GM18909 (cell line): ENCODE results near the gene ATP8A2.
"Not testable (repeated sequence)": the region's sequence is repeated elsewhere in the genome, so short reads cannot be mapped to it uniquely, and the experiment has no call there.

Experiments used
- ATAC-seq: cut with Tn5 transposase; IDR thresholded peaks from one replicate; pipeline ENCODE4 v1.9.1; 2021; ENCODE audit warnings: mild to moderate bottlenecking; ENCODE audit not compliant: unreplicated experiment, poor library complexity

ATP8A2 gene

DNA sequence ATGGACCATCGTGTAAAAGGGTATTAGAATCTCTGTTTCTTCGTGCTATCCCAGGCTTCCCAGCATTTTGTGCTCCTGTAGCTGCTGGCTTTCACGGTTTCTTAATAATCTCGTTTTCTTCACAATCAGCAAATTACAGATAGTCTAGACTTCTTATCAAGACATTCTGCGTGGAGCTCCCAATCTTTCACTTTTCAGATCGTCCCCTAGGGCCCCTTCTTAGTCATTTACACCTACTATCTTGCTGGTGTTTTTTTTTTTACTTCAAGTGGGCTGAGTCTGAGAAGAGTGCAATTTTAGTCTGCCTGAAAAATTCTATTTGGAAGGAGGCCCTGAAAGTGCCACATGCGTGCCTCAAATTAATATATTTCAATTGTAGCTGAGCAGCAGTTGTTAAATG lies 404.9 kb downstream of the ATP8A2 start:
- ATAC-seq: no peak

DNA sequence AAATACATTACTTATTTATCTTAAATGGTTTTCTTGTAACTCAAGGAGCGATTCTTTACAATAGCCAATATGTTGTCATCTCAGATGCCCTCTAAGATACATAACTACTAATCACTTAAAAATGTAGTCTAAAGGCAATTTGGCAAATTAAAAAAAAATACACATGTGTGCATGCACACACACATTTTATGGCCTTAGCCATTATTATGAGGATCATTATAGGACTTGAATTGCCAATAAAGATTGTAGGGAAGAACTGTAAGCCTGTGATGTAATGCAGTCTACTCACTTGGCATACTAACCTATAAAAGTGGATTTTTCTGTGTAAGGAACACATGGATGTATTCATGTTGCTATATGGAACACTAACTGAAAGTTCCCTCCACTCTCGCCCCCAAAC lies 405.7 kb downstream of the ATP8A2 start:
- no peak for ATAC-seq

- no peak for ATAC-seq
Observed at GRCh38 chr13:25778365-25778764, 406.6 kb downstream of the ATP8A2 start.

DNA sequence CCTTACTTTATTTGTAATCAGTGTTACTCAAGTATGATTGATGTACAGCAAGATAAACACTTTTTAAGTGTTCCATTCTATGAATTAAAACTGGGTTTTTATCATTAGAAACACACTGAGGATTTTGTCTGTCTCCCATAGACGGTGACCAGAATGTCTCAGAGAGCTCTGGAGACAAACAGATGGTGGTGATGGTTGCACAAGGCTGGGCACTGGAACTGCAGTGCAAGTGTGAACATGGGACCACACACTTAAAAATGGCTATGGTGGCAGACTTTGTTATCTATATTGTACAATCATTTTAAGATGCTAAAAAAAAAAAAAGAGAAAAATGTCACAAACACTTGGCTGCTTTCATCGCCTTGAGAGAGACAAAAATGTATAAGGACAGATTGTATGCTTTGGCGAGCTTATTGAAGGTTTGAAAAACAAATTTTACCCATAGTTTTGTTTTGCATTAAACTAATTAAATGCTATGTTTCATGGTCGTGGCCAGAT lies 407.1 kb downstream of the ATP8A2 start:
- ATAC-seq: no peak

- ATAC-seq: no peak
Observed at GRCh38 chr13:25783076-25783475, 411.3 kb downstream of the ATP8A2 start.

GRCh38 chr13:25783601-25784024 lies 411.8 kb downstream of the ATP8A2 start:
- ATAC-seq: no peak

- ATAC-seq: no peak
Observed at GRCh38 chr13:25784119-25784518, 412.3 kb downstream of the ATP8A2 start.

GRCh38 chr13:25790137-25790536 lies 418.4 kb downstream of the ATP8A2 start:
- ATAC-seq: not testable (repeated sequence)

GRCh38 chr13:25795277-25795676 lies 423.5 kb downstream of the ATP8A2 start:
- ATAC-seq: no peak

DNA sequence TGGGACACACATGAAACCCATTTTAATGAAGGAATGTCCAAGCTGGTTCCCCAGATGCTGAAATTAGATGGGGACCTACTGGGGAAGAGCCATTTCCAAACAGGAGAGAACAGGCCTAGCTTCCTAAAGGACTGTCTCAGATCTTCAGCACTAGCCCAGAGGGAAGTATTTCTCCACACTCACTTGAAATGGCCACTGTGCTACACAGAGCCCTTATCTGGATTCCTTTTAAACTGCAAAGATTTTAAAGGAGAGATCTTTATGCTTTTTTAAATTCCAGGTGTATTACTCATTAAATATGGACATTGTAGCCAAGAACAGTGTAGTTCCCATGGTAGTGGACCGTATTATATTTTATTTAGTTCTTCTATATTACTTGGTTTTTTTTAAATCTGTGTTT lies 424.7 kb downstream of the ATP8A2 start:
- no peak for ATAC-seq

GRCh38 chr13:25798998-25799397 lies 427.2 kb downstream of the ATP8A2 start:
- no peak for ATAC-seq

GRCh38 chr13:25800523-25800922 lies 428.7 kb downstream of the ATP8A2 start:
- no peak for ATAC-seq

DNA sequence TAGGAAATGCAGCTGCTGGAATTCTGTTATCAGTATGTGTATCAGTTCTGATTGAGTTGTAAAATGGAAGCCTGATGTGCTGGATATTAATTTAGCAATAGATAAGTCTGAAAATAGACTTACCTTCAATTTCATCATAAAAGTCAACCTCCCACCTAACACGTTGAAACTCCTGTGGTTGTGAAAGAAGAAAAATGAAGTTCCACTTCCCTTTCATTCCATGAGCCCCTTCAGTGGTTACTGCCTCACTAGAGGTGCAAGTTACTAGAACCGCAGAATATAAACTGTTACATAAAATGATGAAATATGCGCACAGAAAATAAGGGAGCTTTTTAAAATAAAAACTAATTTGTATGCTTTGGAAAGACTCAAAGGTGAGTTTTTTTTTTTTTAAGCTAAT lies 430.8 kb downstream of the ATP8A2 start:
- no peak for ATAC-seq

DNA sequence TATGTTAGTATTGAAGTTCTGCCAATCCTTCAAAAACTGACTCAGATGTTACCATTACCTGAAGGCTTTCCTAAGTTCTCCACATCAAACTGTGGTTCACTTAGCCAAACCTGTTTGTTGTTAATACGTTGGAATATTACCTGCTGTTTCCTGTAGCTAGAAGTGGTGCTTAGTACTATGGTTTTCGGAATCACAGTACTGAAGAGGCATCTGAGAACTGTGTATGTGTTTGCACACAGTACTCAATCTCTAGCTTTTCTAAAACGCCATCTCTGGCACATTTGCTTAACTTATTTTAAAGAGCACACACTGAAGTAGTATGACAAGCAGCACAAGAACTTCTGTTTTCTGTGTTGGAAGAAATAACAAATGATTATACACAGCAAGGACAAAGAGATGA lies 431.9 kb downstream of the ATP8A2 start:
- no peak for ATAC-seq

GRCh38 chr13:25806264-25806974 lies 434.6 kb downstream of the ATP8A2 start:
- peak; percentile 66 for ATAC-seq

DNA sequence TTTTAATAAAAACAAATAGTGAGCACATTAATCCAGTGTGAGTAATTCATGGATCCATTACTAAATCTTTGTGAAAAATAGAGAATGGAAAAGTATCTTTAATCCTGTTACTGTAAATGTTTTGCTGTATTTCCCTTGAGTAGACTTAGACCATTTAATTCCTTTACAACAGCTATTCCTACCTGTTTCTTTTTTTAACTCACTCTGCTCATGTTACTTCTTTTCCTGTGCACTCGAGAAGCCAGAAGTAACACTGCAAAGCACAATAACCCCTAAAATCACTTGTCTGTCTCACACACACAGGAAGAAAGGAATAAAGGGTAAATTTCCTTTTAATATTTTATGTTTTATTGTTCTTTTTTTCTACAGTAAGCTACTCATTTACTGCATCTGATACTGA lies 435.8 kb downstream of the ATP8A2 start:
- no peak for ATAC-seq

- ATAC-seq: no peak
Observed at GRCh38 chr13:25811506-25811905, 439.7 kb downstream of the ATP8A2 start.

DNA sequence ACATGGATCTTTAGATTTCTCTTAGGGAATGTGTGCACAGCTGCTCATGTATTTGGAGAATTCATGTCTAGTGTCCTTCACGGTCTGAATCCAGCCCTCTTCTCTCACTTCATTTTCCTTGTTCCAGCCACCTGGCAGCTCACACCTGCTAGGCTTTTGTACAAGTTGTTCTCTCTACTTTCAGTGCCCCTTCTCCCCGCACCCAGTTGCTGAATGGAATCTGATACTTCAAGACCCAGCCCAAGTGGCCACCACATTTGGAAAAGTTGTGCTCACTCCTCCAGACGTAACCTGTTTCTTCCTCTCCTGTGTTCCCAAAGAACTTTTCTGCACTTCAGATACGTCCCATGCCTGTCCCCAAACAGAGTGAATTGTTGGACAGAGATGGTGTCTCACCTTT lies 444.5 kb downstream of the ATP8A2 start:
- ATAC-seq: no peak

DNA sequence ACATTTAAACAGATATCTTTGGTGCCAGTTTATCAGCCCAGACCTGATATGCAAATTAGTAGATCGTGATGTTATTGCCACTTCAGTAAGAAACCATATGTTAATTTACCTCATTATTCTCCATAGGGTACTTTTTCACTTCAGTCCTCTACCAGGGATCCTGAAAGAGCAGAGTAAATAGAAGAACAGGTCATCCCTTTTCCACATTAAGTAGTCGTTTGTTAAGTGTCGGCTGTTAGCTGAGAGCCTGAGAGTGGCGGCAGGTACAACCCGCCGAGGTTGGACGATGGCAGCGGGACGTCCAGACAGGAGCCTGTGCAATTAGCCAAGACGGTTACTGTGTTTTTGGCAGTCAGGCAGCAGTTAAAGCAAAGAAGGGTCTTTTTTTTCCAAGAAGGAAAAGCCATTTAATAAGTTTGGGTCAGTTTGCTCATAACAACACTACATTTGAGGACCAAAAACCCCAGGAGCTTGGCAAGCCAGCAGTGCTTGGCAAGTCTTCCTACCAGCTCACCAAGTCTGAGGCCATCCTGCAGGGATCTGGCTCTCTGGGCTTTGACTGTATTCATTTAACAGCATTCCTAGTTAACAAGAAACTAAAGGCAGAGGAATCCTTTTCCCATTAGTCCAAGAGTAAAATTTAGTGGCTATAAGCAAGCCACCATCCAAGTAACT lies 448.2 kb downstream of the ATP8A2 start:
- ATAC-seq: no peak

- ATAC-seq: no peak
Observed at GRCh38 chr13:25821776-25822175, 450.0 kb downstream of the ATP8A2 start.

GRCh38 chr13:25827221-25827620 lies 455.4 kb downstream of the ATP8A2 start:
- ATAC-seq: not testable (repeated sequence)
